Stimulated activated CD4-positive, alpha-beta T cell treated with anti-CD3 and anti-CD28 coated beads, Interleukin-4, amount 100 ng/mL, for 48 hours (primary cell): Measurements from ENCODE around the gene PSMC5.
A peak's percentile ranks its signal among the peaks of the same experiment; 100 is the strongest.
"Not testable (repeated sequence)": the region's sequence is repeated elsewhere in the genome, so short reads cannot be mapped to it uniquely, and the experiment has no call there.

Experiments used
- DNase-seq, 2 donors: peaks; one replicate each; pipeline ENCODE4 v3.0.0-alpha.2; 2020; ENCODE audit warnings: low read depth in 2 of 2

PSMC5 gene

DNA sequence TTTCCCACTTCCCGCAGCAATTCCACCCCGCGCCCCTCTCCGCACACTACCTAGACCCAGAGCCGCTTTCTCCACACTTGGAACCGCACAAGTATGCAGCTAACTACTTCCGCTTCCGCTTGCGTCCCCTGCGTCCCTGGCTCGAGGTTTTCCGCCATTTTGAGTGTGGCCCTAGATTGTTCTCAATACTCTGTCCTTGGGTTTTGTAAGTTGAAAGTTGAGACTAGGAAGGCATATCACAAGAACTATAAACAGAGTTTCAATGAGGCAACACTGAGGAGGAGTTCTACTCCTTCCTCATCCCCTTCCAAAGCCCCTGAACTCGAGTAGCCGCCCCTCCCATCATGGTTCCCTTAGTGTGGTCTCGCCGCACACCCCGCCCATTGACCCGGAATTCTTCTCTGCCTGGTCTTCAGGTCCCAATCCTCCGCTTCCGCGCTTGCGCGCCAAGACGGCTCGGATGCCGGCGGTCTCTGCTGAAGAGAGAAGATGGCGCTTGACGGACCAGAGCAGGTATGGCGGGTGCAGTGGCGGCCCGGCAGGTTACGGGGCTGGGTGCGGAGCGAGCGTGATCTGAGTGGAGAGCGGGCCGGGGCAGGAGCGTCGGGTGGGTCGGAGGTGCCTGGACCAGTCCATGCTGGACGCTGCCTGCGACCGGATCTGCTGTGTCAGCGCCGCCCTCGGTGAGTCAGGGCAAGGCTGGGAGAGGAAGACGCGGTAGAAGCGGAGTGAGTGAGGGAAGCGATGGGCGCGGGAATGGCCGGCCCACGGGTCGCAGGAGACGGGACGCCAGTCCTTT is at the start of gene PSMC5, which contains the start of gene FTSJ3:
Gene PSMC5 (plus strand): TSS at position 430 of the 799 bp plus-strand sequence. CDS start 60 bp downstream, at position 490.
Gene FTSJ3 (minus strand): TSS at position 662 of the 799 bp plus-strand sequence. CDS start 761 bp downstream, outside the sequence.
- DNase-seq, result peak; percentile 89 to 95

GRCh38 chr17:63780507-63780906 is 46.7 kb upstream of the PSMC5 start:
- no peak for DNase-seq

DNA sequence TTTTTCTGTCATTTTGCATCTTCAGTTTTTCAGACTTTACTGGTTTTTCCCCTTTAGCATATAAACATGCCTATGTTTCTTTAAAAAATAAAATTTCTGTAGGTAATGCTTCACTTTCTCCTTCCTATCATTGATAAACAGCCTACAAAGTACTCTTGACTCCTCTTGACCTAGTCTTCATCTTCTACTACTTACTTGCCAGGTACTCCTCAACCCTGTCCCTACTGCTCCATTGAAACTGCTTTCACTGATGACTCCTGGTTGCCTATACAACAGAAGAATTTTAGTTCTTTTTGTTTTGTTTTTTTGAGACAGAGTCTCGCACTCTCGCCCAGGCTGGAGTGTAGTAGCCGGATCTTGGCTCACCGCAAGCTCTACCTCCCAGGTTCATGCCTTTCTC is 46.3 kb upstream of the PSMC5 start:
- DNase-seq, result no peak

DNA sequence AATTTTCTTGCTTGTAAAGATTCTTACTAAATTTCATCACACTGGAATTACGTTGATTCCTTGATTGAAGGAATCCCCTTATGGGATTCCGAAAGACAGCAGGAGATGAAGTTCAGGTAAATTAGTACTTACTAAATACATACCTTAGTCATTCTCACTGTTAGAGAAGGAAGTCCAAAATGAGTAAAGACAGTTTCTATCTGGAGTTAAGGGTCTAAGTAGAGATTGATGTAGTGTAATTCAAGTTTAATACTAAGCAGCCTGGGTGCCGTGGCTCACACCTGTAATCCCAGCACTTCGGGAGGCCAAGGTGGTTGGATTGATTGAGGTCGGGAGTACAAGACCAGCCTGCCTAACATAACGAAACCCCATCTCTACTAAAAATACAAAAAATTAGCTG is 43.7 kb upstream of the PSMC5 start:
- DNase-seq, result no peak

GRCh38 chr17:63785556-63785955 is 41.7 kb upstream of the PSMC5 start:
- DNase-seq, result no peak

GRCh38 chr17:63786117-63786516 is 41.1 kb upstream of the PSMC5 start:
- DNase-seq, result no peak

DNA sequence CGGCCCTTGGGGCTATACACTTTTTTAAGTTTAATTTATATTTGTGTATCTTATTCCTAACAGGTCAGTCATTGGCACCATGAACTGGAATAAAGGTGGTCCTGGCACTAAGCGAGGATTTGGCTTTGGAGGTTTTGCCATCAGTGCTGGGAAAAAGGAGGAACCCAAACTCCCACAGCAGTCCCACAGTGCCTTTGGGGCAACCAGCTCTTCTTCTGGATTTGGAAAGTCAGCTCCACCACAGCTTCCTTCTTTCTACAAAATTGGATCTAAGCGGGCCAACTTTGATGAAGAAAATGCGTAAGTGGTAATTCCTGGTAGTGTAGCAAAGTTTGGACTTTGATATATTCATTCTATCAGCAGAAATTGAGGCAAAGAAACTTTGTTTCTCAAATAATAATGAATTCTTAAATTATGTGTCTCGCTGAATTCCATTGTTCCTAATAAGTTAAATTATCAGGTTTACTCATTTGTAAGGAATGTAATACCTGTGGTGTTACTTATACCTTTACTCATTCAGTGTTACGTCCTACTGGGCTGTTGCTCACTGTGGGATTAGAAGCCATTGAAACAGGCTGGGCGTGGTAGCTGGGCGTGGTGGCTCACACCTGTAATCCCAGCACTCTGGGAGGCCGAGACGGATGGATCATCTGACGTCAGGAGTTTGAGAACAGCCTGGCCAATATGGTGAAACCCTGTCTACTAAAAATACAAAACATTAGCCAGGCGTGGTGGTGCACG is 40.1 kb upstream of the PSMC5 start:
- no peak for DNase-seq

DNA sequence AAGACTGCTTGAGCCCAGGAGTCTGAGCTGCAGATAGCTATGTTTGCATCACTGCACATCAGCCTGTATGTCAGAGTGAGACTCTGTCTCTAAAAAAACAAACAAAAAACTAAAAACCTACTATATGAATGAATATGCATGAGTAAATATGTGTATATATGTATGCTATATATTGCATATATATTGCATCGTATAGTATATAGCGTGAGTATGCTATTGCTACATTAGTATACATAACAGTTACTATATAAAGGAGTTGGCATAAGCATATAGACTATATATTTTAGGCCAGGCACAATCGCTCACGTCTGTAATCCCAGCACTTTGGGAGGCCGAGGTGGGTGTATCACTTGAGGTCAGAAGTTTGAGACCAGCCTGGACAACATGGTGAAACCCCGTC is 37.2 kb upstream of the PSMC5 start:
- DNase-seq, result no peak

DNA sequence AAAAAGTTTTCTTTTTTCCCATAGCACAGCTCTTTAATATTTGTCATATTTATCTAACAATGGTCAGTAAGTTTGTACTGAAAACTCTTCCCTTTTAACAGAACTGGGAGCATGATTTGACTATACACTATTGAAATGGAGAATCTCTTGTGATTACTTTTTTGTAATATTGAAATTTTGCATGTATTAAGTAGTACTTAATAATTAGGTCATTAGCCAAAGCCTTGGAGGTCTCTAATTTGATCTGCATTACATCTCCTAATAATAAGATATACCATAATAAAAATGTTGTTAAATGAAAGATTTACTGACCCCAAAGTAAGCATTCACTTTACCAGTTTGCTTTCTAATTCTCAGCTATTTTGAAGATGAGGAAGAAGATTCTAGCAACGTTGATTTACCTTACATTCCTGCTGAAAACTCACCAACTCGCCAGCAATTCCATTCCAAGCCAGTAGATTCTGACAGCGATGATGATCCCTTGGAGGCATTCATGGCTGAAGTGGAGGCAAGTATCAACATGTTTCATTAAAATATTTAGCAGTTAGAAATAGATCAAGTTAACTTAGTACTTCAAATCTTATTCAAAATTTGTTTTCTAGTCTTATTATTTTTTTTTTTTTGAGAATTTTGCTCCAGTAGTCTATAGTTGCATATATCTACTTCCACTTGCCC is 35.0 kb upstream of the PSMC5 start:
- DNase-seq, result no peak

- not testable (repeated sequence) for DNase-seq
Measured at GRCh38 chr17:63796375-63796774, 30.9 kb upstream of the PSMC5 start.

DNA sequence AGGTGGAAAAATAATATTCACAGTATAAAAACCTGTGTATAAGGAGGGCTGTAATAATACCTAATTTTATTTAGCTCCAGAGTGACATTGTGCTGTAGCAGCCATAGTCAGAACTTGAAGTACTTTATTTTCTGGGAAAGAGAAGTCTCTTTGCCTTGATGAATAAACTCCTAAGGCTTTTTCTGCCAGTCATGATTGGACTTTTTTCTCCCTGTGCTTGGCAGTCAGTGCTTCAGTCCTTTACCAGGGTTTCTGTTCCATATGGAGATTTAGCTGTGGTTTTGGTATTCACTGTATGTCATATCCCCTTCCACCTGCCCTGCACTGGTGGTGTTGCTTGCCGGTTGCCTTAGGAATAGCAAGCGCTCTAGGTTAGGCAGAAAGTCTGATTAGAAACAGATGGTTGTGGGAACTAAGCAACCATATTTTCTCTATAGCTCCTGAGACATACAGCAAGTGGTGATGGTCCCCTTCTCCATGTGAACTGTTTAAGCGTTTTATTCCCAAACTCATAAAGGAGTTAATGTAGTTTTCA is 28.6 kb upstream of the PSMC5 start:
- no peak for DNase-seq

- no peak for DNase-seq
Measured at GRCh38 chr17:63800783-63801182, 26.4 kb upstream of the PSMC5 start.

GRCh38 chr17:63804328-63804727 is 22.9 kb upstream of the PSMC5 start:
- DNase-seq, result no peak

- DNase-seq, result no peak
Measured at GRCh38 chr17:63805591-63805990, 21.6 kb upstream of the PSMC5 start.

GRCh38 chr17:63809970-63810369 is 17.3 kb upstream of the PSMC5 start:
- DNase-seq, result no peak

GRCh38 chr17:63816123-63816522 is 11.1 kb upstream of the PSMC5 start:
- DNase-seq, result no peak

GRCh38 chr17:63816669-63817068 is 10.6 kb upstream of the PSMC5 start:
- DNase-seq, result no peak

DNA sequence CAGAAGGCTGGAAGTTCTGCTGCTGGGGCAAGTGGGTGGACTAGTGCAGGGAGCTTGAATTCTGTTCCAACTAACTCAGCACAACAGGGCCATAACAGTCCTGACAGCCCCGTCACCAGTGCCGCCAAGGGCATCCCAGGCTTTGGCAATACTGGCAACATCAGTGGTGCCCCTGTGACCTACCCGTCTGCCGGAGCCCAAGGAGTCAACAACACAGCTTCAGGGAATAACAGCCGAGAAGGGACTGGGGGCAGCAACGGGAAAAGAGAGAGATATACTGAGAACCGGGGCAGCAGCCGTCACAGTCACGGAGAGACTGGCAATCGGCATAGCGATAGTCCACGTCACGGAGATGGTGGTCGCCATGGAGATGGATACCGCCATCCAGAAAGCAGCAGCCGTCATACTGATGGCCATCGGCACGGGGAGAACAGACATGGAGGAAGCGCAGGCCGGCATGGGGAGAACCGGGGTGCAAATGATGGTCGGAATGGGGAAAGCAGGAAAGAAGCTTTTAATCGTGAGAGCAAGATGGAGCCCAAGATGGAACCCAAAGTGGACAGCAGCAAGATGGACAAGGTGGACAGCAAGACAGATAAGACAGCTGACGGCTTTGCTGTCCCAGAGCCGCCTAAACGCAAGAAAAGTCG is 9.4 kb upstream of the PSMC5 start:
- no peak for DNase-seq

GRCh38 chr17:63819131-63819530 is 8.1 kb upstream of the PSMC5 start:
- no peak for DNase-seq

DNA sequence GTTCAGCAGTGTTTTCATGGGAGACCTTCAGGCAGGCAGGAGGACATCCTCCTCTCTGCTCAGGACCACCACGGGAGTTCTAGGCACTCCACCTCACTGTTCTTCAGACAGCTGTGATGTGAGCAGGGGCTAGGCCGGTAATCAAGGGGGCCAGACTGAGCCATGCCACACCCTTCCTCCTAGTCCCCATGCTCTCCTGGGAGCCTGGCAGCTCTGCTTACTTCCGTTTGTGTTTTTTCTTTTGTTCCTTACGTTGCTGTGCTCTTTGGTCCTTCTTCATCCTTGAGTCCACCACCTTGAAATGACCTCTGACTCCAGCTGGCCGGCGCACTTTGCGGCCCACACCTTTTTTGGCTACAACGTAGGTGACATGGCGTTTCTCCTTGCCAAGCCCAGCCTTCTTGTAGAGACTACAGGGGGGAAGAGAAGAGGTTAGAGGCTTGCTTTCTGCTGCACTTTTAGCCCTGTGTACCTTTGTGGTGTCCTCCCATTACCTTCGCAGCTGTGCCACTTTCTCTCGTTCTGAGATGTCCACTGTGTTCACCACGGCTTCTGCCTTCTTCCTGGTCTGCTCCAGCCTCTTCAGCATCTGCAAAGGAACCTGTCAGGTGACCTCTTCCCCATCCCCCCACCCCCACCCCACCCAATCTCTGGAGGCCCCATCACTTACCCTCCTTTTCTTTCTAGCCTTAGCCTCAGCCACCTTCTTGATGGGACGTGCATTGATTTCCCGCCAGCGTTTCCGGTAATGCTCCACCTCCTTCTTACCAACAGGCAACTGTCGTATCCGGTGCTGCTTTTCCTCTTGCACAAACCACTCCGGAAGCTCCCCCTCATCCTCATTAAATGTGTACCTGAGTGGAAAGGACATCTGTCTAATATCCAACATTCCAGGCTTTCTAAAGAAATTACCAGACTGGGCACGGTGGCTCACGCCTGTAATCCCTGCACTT is 7.4 kb upstream of the PSMC5 start:
- no peak for DNase-seq
